HEK293 (cell line): ENCODE results near the gene LRBA.

ENCODE experiments used
- CTCF ChIA-PET: fragments of 350-600 bp; formaldehyde crosslinking; extraction: SDS; loops from one replicate; lab custom pipeline; 2021; ENCODE audit warnings: antibody characterized with exemption; lab: Yijun Ruan, JAX
- POLR2A ChIA-PET: fragments of 300-600 bp; formaldehyde crosslinking; extraction: SDS; loops from one replicate; lab custom pipeline; 2020; ENCODE audit warnings: antibody characterized with exemption, inconsistent platforms; lab: Yijun Ruan, JAX
- H3K27ac ChIP-seq: fragments of 200-500 bp; sonication (Bioruptor generic); 2 replicates; pipeline ENCODE4 v1.5.1; 2014; ENCODE audit warnings: low read depth, low read length, control low read depth, inconsistent platforms; ENCODE audit errors: extremely low read depth
- H3K36me3 ChIP-seq, 2 experiments: fragments of 200-500 bp in 1 of 2; sonication (Bioruptor generic) in 1 of 2; 1 replicate in 1 of 2; 2 replicates in 1 of 2; pipeline ENCODE4 v1.5.1; 2014 to 2017; ENCODE audit warnings: inconsistent platforms in 2 of 2, low read length in 2 of 2; ENCODE audit not compliant: control insufficient read depth in 2 of 2, insufficient read depth in 1 of 2
- H3K4me1 ChIP-seq: fragments of 200-500 bp; sonication (Bioruptor generic); 2 replicates; pipeline ENCODE4 v1.5.1; 2014; ENCODE audit warnings: mild to moderate bottlenecking, low read length, inconsistent platforms; ENCODE audit not compliant: control insufficient read depth, insufficient read depth
- H3K4me3 ChIP-seq: 2 replicates; pipeline ENCODE4 v1.5.1; 2011; ENCODE audit warnings: low read depth, mild to moderate bottlenecking, control low read depth, low read length, moderate library complexity
- H3K9me3 ChIP-seq: fragments of 200-500 bp; sonication (Bioruptor generic); 2 replicates; pipeline ENCODE4 v1.5.1; 2014; ENCODE audit warnings: low read depth, low read length, inconsistent platforms; ENCODE audit not compliant: control insufficient read depth, insufficient read depth
- BCL11A ChIP-seq: fragments of 450-650 bp; formaldehyde crosslinking; IDR thresholded peaks from 2 replicates; pipeline ENCODE4 v1.5.1; 2016; ENCODE audit warnings: low read depth, missing biosample characterization, missing genetic modification characterization
- EGR2 ChIP-seq: fragments of 450-650 bp; formaldehyde crosslinking; IDR thresholded peaks from 2 replicates; pipeline ENCODE4 v1.5.1; 2016; ENCODE audit warnings: low read depth, missing biosample characterization, missing genetic modification characterization
- MYNN ChIP-seq: fragments of 450-650 bp; formaldehyde crosslinking; IDR thresholded peaks from 2 replicates; pipeline ENCODE4 v1.5.1; 2016; ENCODE audit warnings: missing biosample characterization, missing genetic modification characterization, borderline replicate concordance
- SETDB1 ChIP-seq: IDR thresholded peaks from one replicate; pipeline ENCODE4 v1.6.1; 2017; ENCODE audit warnings: mild to moderate bottlenecking, low read length, moderate library complexity, mixed read lengths; ENCODE audit not compliant: insufficient read length
- SP2 ChIP-seq: fragments of 450-650 bp; formaldehyde crosslinking; IDR thresholded peaks from 2 replicates; pipeline ENCODE4 v1.5.1; 2016; ENCODE audit warnings: missing biosample characterization, missing genetic modification characterization
- ZEB2 ChIP-seq: fragments of 450-650 bp; formaldehyde crosslinking; IDR thresholded peaks from 2 replicates; pipeline ENCODE4 v1.5.1; 2016; ENCODE audit warnings: missing biosample characterization, missing genetic modification characterization
- ZFP69B ChIP-seq: fragments of 450-650 bp; formaldehyde crosslinking; IDR thresholded peaks from 2 replicates; pipeline ENCODE4 v1.5.1; 2016; ENCODE audit warnings: missing biosample characterization, missing genetic modification characterization
- ZNF19 ChIP-seq: fragments of 450-650 bp; formaldehyde crosslinking; IDR thresholded peaks from 2 replicates; pipeline ENCODE4; 2016; ENCODE audit warnings: missing biosample characterization, missing genetic modification characterization, low read depth
- ZNF202 ChIP-seq: fragments of 450-650 bp; formaldehyde crosslinking; IDR thresholded peaks from 2 replicates; pipeline ENCODE4 v1.5.1; 2016; ENCODE audit warnings: missing biosample characterization, missing genetic modification characterization, borderline replicate concordance
- ZNF449 ChIP-seq: fragments of 450-650 bp; formaldehyde crosslinking; IDR thresholded peaks from 2 replicates; pipeline ENCODE4 v1.5.1; 2017; ENCODE audit warnings: missing biosample characterization, mild to moderate bottlenecking, missing genetic modification characterization, moderate library complexity
- ZNF48 ChIP-seq: fragments of 450-650 bp; formaldehyde crosslinking; IDR thresholded peaks from 2 replicates; pipeline ENCODE4 v1.5.1; 2016; ENCODE audit warnings: missing biosample characterization, missing genetic modification characterization
- ZNF488 ChIP-seq: fragments of 450-650 bp; formaldehyde crosslinking; IDR thresholded peaks from 2 replicates; pipeline ENCODE4 v1.5.1; 2016; ENCODE audit warnings: missing biosample characterization, missing genetic modification characterization
- ZNF548 ChIP-seq: fragments of 450-650 bp; formaldehyde crosslinking; IDR thresholded peaks from 2 replicates; pipeline ENCODE4 v1.5.1; 2016; ENCODE audit warnings: missing biosample characterization, missing genetic modification characterization
- ZNF600 ChIP-seq: fragments of 450-650 bp; formaldehyde crosslinking; IDR thresholded peaks from 2 replicates; pipeline ENCODE4 v1.5.1; 2016; ENCODE audit warnings: missing biosample characterization, missing genetic modification characterization
- ZNF621 ChIP-seq: fragments of 450-650 bp; formaldehyde crosslinking; IDR thresholded peaks from 2 replicates; pipeline ENCODE4 v1.5.1; 2017; ENCODE audit warnings: missing biosample characterization, missing genetic modification characterization
- ZNF768 ChIP-seq: fragments of 450-650 bp; formaldehyde crosslinking; IDR thresholded peaks from 2 replicates; pipeline ENCODE4 v1.5.1; 2018; ENCODE audit warnings: missing biosample characterization, mild to moderate bottlenecking, missing genetic modification characterization
- ZNF785 ChIP-seq: fragments of 450-650 bp; formaldehyde crosslinking; IDR thresholded peaks from 2 replicates; pipeline ENCODE4 v1.5.1; 2016; ENCODE audit warnings: missing biosample characterization, missing genetic modification characterization
- ZNF830 ChIP-seq: fragments of 450-650 bp; IDR thresholded peaks from 2 replicates; pipeline ENCODE4 v1.5.0; 2018; ENCODE audit warnings: missing biosample characterization, missing genetic modification characterization, low read depth, mild to moderate bottlenecking, moderate library complexity
- ZNF843 ChIP-seq: fragments of 450-650 bp; formaldehyde crosslinking; IDR thresholded peaks from 2 replicates; pipeline ENCODE4 v1.5.1; 2016; ENCODE audit warnings: missing biosample characterization, missing genetic modification characterization
- ZSCAN30 ChIP-seq: fragments of 450-650 bp; IDR thresholded peaks from 2 replicates; pipeline ENCODE4 v1.5.1; 2018; ENCODE audit warnings: missing biosample characterization, mild to moderate bottlenecking, missing genetic modification characterization, moderate library complexity
- TF ChIP-seq, protein P1 (sequence below): fragments of 450-650 bp; formaldehyde crosslinking; IDR thresholded peaks from 2 replicates; pipeline ENCODE4 v1.5.1; 2017; ENCODE audit warnings: missing biosample characterization, missing genetic modification characterization

LRBA gene

DNA sequence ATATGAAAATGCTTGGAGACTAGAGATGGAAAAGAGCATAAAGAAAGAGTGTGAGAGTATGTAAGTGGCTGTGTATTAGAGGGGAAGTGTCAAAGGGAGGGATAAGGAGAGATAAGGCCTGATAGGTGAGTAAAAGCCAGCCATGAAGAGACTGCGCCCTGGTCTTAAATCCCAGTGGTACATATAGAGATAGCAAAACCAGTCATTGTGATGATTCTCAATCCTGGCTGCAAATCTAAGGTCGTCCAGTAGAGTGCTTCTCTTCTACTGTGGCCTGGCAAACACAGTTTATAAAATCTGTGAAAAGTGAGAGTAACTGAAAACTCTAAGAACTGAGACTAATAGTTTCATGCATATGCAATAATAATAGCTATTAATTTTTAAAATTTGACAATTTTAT is 346.3 kb downstream of the LRBA start:
- Histone ChIP-seq H3K36me3 (no peaks in the 10 kb centered on the region), H3K4me1 (no peaks in the 10 kb centered on the region), H3K27ac (no peak overlapping the region), H3K4me3 (no peak overlapping the region), H3K9me3 (no peaks in the 10 kb centered on the region)
- TF ChIP-seq ZEB2 (tag by site-specific recombination), result no peak
- no peak for TF ChIP-seq BCL11A (tag by site-specific recombination)
- TF ChIP-seq ZNF19 (tag by site-specific recombination), result no peak
- no peak for TF ChIP-seq ZNF48 (tag by site-specific recombination)
- TF ChIP-seq ZNF202 (tag by site-specific recombination), result no peak
- TF ChIP-seq SP2 (tag by site-specific recombination), result no peak
- TF ChIP-seq ZNF843 (tag by site-specific recombination), result no peak
- no peak for TF ChIP-seq ZNF600 (tag by site-specific recombination)
- TF ChIP-seq, protein P1, sequence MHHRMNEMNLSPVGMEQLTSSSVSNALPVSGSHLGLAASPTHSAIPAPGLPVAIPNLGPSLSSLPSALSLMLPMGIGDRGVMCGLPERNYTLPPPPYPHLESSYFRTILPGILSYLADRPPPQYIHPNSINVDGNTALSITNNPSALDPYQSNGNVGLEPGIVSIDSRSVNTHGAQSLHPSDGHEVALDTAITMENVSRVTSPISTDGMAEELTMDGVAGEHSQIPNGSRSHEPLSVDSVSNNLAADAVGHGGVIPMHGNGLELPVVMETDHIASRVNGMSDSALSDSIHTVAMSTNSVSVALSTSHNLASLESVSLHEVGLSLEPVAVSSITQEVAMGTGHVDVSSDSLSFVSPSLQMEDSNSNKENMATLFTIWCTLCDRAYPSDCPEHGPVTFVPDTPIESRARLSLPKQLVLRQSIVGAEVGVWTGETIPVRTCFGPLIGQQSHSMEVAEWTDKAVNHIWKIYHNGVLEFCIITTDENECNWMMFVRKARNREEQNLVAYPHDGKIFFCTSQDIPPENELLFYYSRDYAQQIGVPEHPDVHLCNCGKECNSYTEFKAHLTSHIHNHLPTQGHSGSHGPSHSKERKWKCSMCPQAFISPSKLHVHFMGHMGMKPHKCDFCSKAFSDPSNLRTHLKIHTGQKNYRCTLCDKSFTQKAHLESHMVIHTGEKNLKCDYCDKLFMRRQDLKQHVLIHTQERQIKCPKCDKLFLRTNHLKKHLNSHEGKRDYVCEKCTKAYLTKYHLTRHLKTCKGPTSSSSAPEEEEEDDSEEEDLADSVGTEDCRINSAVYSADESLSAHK, result no peak
- ChIA-PET POLR2A (no interaction called here), CTCF (interaction anchor here (1.4 kb wide), 1 partner anchor 10 kb away, joined by 3 read pairs; no protein-coding TSS in a partner anchor)

- ChIA-PET CTCF (no interaction called here), POLR2A (no interaction called here)
- no peak overlapping the region for H3K4me3 ChIP-seq
- no peaks in the 10 kb centered on the region for H3K9me3 ChIP-seq
- TF ChIP-seq ZNF488 (tag by site-specific recombination), result no peak
- no peak for TF ChIP-seq ZNF785 (tag by site-specific recombination)
- TF ChIP-seq MYNN, result no peak
- no peak for TF ChIP-seq ZNF768 (tag by site-specific recombination)
- TF ChIP-seq ZSCAN30 (tag by site-specific recombination), result no peak
- no peak for TF ChIP-seq ZFP69B (tag by site-specific recombination)
- no peak for TF ChIP-seq ZNF449 (tag by site-specific recombination)
- no peak for TF ChIP-seq EGR2
- TF ChIP-seq ZNF621 (tag by site-specific recombination), result no peak
- no peak for TF ChIP-seq SETDB1
- no peak for TF ChIP-seq ZNF830 (tag by site-specific recombination)
- no peak for TF ChIP-seq ZNF548 (tag by site-specific recombination)
- H3K36me3 ChIP-seq, result no peaks in the 10 kb centered on the region; a peak in 1 of 3 replicates
- no peak overlapping the region for H3K27ac ChIP-seq
- no peaks in the 10 kb centered on the region for H3K4me1 ChIP-seq
Measured at GRCh38 chr4:150664935-150665334, 350.1 kb downstream of the LRBA start.
